GM12878 (cell line): ENCODE data around the gene SEMA4F. TPM values are rescaled to one million over a fixed set of nuclear protein-coding genes. Genes with fewer than 3 reads are reported as not detected.

Experiments used
- ATAC-seq: fragments of 200-7000 bp; cut with Tn5 transposase; 3 replicates; pipeline ENCODE4 v1.9.1; 2020; ENCODE audit warnings: mild to moderate bottlenecking, moderate library complexity
- BruUV-seq: library from RNA; stranded (reverse); fragments of 400-500 nt; replicated peaks from 2 replicates; lab custom pipeline; 2021; lab: Mats Ljungman, UMichigan
- CTCF ChIA-PET: fragments of 300-600 bp; sonication (Branson Sonifier 250); formaldehyde crosslinking; extraction: SDS; loops from one replicate; lab custom pipeline; 2021; ENCODE audit warnings: inconsistent platforms; lab: Yijun Ruan, JAX
- POLR2A ChIA-PET: fragments of 350-600 bp; formaldehyde crosslinking; extraction: SDS; loops from one replicate; lab custom pipeline; 2021; ENCODE audit warnings: inconsistent platforms; lab: Charles Lee
- RAD21 ChIA-PET: fragments of 300-600 bp; sonication (Branson Sonifier 250); formaldehyde crosslinking; loops from one replicate; lab custom pipeline; 2023; ENCODE audit warnings: antibody characterized with exemption; ENCODE audit not compliant: unreplicated experiment; lab: Charles Lee
- SMC1A ChIA-PET: fragments of 300-600 bp; sonication (Branson Sonifier 250); formaldehyde crosslinking; loops from one replicate; lab custom pipeline; 2023; ENCODE audit not compliant: unreplicated experiment, uncharacterized antibody; lab: Charles Lee
- DNase-seq: peaks from one replicate; pipeline ENCODE4 v3.0.0-alpha.2; 2011; ENCODE audit warnings: low read depth, low spot score
- FAIRE-seq: peaks from 3 replicates; lab custom pipeline; 2011; peaks lifted over from hg19 to GRCh38; lab: Jason Lieb, UNC
- H2AFZ ChIP-seq: 2 replicates; pipeline ENCODE4 v1.6.0; 2011; ENCODE audit warnings: low read depth, low read length, control low read depth; ENCODE audit not compliant: control insufficient read depth
- H3K27ac ChIP-seq: 2 replicates; pipeline ENCODE4 v1.5.1; 2011; ENCODE audit warnings: control low read depth; ENCODE audit not compliant: control insufficient read depth, insufficient read depth
- H3K27me3 ChIP-seq, 2 experiments: replicated peaks in 1 of 2; 2 replicates each; pipeline versions ENCODE4 v1.6.0 to v1.6.1; 2011; ENCODE audit warnings: low read length in 1 of 2; ENCODE audit not compliant: control insufficient read depth in 2 of 2, insufficient read depth in 2 of 2
- H3K36me3 ChIP-seq, 2 experiments: 2 replicates each; pipeline ENCODE4 v1.5.1; 2011; ENCODE audit warnings: low read length in 1 of 2; ENCODE audit not compliant: control insufficient read depth in 2 of 2, insufficient read depth in 2 of 2
- H3K4me1 ChIP-seq: 2 replicates; pipeline ENCODE4 v1.6.1; 2011; ENCODE audit warnings: mild to moderate bottlenecking, low read length, moderate library complexity, mixed read lengths; ENCODE audit not compliant: control insufficient read depth, insufficient read depth
- H3K4me2 ChIP-seq: 2 replicates; pipeline ENCODE4 v1.6.0; 2011; ENCODE audit warnings: control low read depth; ENCODE audit not compliant: control insufficient read depth, insufficient read depth
- H3K4me3 ChIP-seq: fragments of 200-600 bp; sonication (generic); 2 replicates; pipeline ENCODE4 v1.5.1; 2016
- H3K79me2 ChIP-seq: 2 replicates; pipeline ENCODE4 v1.6.0; 2011; ENCODE audit warnings: low read length; ENCODE audit not compliant: control insufficient read depth, insufficient read depth
- H3K9ac ChIP-seq: 2 replicates; pipeline ENCODE4 v1.8.0; 2011; ENCODE audit warnings: low read length, control low read depth, mixed read lengths; ENCODE audit not compliant: control insufficient read depth, insufficient read depth
- H3K9me3 ChIP-seq: replicated peaks from 3 replicates; pipeline ENCODE4 v1.5.1; 2011; ENCODE audit warnings: mild to moderate bottlenecking, low read length; ENCODE audit not compliant: control insufficient read depth, insufficient read depth
- H4K20me1 ChIP-seq: 2 replicates; pipeline ENCODE4 v1.6.0; 2011; ENCODE audit not compliant: control insufficient read depth, insufficient read depth
- ASH2L ChIP-seq: fragments of 300-600, 200-600 bp; sonication (generic); IDR thresholded peaks from 2 replicates; pipeline ENCODE4 v1.6.1; 2017; ENCODE audit warnings: low read depth, mild to moderate bottlenecking, borderline replicate concordance
- ATF3 ChIP-seq: IDR thresholded peaks from 2 replicates; pipeline ENCODE4 v1.6.1; 2011; ENCODE audit warnings: low read depth, mild to moderate bottlenecking, low read length, moderate library complexity, borderline replicate concordance; ENCODE audit errors: extremely low read depth
- CHD2 ChIP-seq: IDR thresholded peaks from 2 replicates; pipeline ENCODE4 v1.6.1; 2011; ENCODE audit warnings: low read depth, low read length, improper control_type of control experiment, borderline replicate concordance
- EGR1 ChIP-seq, 2 experiments: IDR thresholded peaks; 1 replicate in 1 of 2; 2 replicates in 1 of 2; pipeline ENCODE4 v1.6.1; 2011 to 2012; ENCODE audit warnings: low read depth in 2 of 2, low read length in 2 of 2, borderline replicate concordance in 1 of 2, mild to moderate bottlenecking in 1 of 2, moderate library complexity in 1 of 2
- FOXK2 ChIP-seq: fragments of 450-650 bp; IDR thresholded peaks from 2 replicates; pipeline ENCODE4 v1.6.1; 2017; ENCODE audit warnings: mild to moderate bottlenecking, moderate library complexity
- HDAC2 ChIP-seq: fragments of 200-600 bp; sonication (generic); IDR thresholded peaks from 2 replicates; pipeline ENCODE4 v1.6.1; 2017
- JUNB ChIP-seq: IDR thresholded peaks from 2 replicates; pipeline ENCODE4 v1.6.1; 2016; ENCODE audit warnings: antibody characterized with exemption, mild to moderate bottlenecking
- KLF5 ChIP-seq: fragments of 450-650 bp; IDR thresholded peaks from 2 replicates; pipeline ENCODE4 v1.6.1; 2014; ENCODE audit warnings: mild to moderate bottlenecking; ENCODE audit not compliant: partially characterized antibody
- MAX ChIP-seq: IDR thresholded peaks from 2 replicates; pipeline ENCODE4 v1.6.1; 2012; ENCODE audit warnings: low read depth, low read length, improper control_type of control experiment
- NR2F1 ChIP-seq: fragments of 450-650 bp; conservative IDR thresholded peaks from 2 replicates; pipeline ENCODE4 v1.6.1; 2017; ENCODE audit warnings: mild to moderate bottlenecking
- PRDM15 ChIP-seq: fragments of 450-650 bp; formaldehyde crosslinking; IDR thresholded peaks from 2 replicates; pipeline ENCODE4 v1.4.0; 2020; ENCODE audit warnings: mild to moderate bottlenecking, moderate library complexity
- RAD21 ChIP-seq: IDR thresholded peaks from 2 replicates; pipeline ENCODE4 v1.6.1; 2011; ENCODE audit warnings: mild to moderate bottlenecking, low read depth, low read length, moderate library complexity; ENCODE audit not compliant: insufficient read depth
- SMC3 ChIP-seq: IDR thresholded peaks from 2 replicates; pipeline ENCODE4 v1.6.1; 2011; ENCODE audit warnings: low read length, improper control_type of control experiment, borderline replicate concordance
- SREBF2 ChIP-seq: IDR thresholded peaks from 2 replicates; pipeline ENCODE4 v1.6.1; 2012; ENCODE audit warnings: mild to moderate bottlenecking, low read length
- STAT1 ChIP-seq: fragments of 450-650 bp; conservative IDR thresholded peaks from 2 replicates; pipeline ENCODE4 v1.6.1; 2014; ENCODE audit warnings: antibody characterized with exemption, mild to moderate bottlenecking
- in situ Hi-C: fragments of 300-500 bp; cut with MboI; formaldehyde crosslinking; loops from 9 replicates; pipeline ENCODE4 v1.14.3; 2018; ENCODE audit warnings: mixed read lengths
- intact Hi-C: fragments of 100-400 bp; cut with micrococcal nuclease; formaldehyde crosslinking; loops from one replicate; pipeline ENCODE4 v1.14.2; 2022; ENCODE audit not compliant: unreplicated experiment
- polyA plus RNA-seq, 11 experiments: library from polyadenylated mRNA; depleted of rRNA in 4 of 11; unstranded in 6 of 11; stranded (reverse) in 5 of 11; fragments of >200 nt; fragmentation: Nextera tagmentation in 4 of 11; fragmentation: Illumina TruSeq in 1 of 11; extraction: Ambion mirVana in 4 of 11; extraction: Trizol in 1 of 11; gene quantifications; 1 replicate in 1 of 11; 2 replicates in 10 of 11; pipeline versions ENCODE4 v1.2.1 to v1.2.3, GENCODE V29; 2011 to 2016; ENCODE audit warnings: inconsistent platforms in 2 of 11, missing spikeins in 2 of 11, low read depth in 1 of 11
- total RNA-seq, 4 experiments: library from RNA; depleted of rRNA in 3 of 4; stranded (reverse); fragments of >200 nt in 3 of 4; fragmentation: Illumina TruSeq in 1 of 4; extraction: Trizol in 1 of 4; gene quantifications; 2 replicates each; pipeline versions ENCODE4 v1.2.1 to v1.2.3, GENCODE V29; 2013 to 2021

The SEMA4F gene
- total and polyA plus RNA-seq, 10 of the 15 experiments (the other 5 are each of a cell fraction or from before 2014, with no cell fraction given) = 0.26 to 3.0 (median 2.1) TPM

- ChIA-PET CTCF (no interaction called here), SMC1A (interaction anchor here (0.9 kb wide), 1 partner anchor 12 kb away, joined by 3 read pairs; no protein-coding TSS in a partner anchor), POLR2A (no interaction called here), RAD21 (no interaction called here)
- H3K4me3 ChIP-seq = no peak overlapping the region
- no peak overlapping the region for H3K4me2 ChIP-seq
- no peaks in the 10 kb centered on the region for H3K36me3 ChIP-seq
- DNase-seq = no peak
- BruUV-seq = no TSS peak
- no peaks in the 10 kb centered on the region for H4K20me1 ChIP-seq
- intact Hi-C loops (no loop called here), in situ Hi-C loops (no loop called here)
- no peak for ATAC-seq
- TF ChIP-seq NR2F1 = no peak
- no peak for TF ChIP-seq SMC3
- no peak for TF ChIP-seq CHD2
- TF ChIP-seq FOXK2 = no peak
- TF ChIP-seq KLF5 = no peak
- no peak for TF ChIP-seq PRDM15 (CRISPR knock-in tag)
- no peak for TF ChIP-seq MAX
- TF ChIP-seq JUNB = no peak
- no peak for TF ChIP-seq ASH2L
- TF ChIP-seq EGR1 (IDR thresholded peaks at IDR 0.05; ENCODE audit: borderline replicate concordance in 1 of 2, low read depth in 2 of 2, low read length in 2 of 2) = no peak
- no peak for TF ChIP-seq RAD21
- TF ChIP-seq SREBF2 = no peak
- TF ChIP-seq ATF3 = no peak
- no peak for TF ChIP-seq STAT1
- TF ChIP-seq HDAC2 = no peak
- no peak for FAIRE-seq
- H3K27ac ChIP-seq = no peak overlapping the region
- no peaks in the 10 kb centered on the region for H3K27me3 ChIP-seq
- no peak overlapping the region for H3K9ac ChIP-seq
- no peaks in the 10 kb centered on the region for H3K9me3 ChIP-seq
- no peaks in the 10 kb centered on the region for H3K79me2 ChIP-seq
- H2AFZ ChIP-seq = no peak overlapping the region
- H3K4me1 ChIP-seq = no peaks in the 10 kb centered on the region
Observed at GRCh38 chr2:74706741-74707140, 52.7 kb downstream of the SEMA4F start.
